Panc1 (cell line): ENCODE results near the gene TMEM184A. TPM values are rescaled to one million over a fixed set of nuclear protein-coding genes. Genes with fewer than 3 reads are reported as not detected.

Experiments used
- ATAC-seq: fragments of 200-7000 bp; cut with Tn5 transposase; 2 replicates; pipeline ENCODE4 v1.9.1; 2020; ENCODE audit warnings: mild to moderate bottlenecking, moderate library complexity
- BruUV-seq: library from RNA; stranded (reverse); fragments of 400-500 nt; replicated peaks from 2 replicates; lab custom pipeline; 2021; lab: Mats Ljungman, UMichigan
- CTCF ChIA-PET: fragments of 300-600 bp; sonication (Branson Sonifier 250); formaldehyde crosslinking; loops from one replicate; lab custom pipeline; 2022; ENCODE audit warnings: antibody characterized with exemption; lab: Charles Lee
- POLR2A ChIA-PET: fragments of 300-600 bp; sonication (Branson Sonifier 250); formaldehyde crosslinking; loops from one replicate; lab custom pipeline; 2022; ENCODE audit warnings: antibody characterized with exemption; lab: Charles Lee
- DNase-seq: peaks from one replicate; pipeline ENCODE4 v3.0.0-alpha.2; 2010; ENCODE audit warnings: low read depth, low spot score
- H3K27ac ChIP-seq: 2 replicates; pipeline ENCODE4 v1.5.1; 2011; ENCODE audit warnings: mild to moderate bottlenecking, low read length, inconsistent platforms
- H3K27me3 ChIP-seq: fragments of 200-500 bp; sonication (Bioruptor generic); 2 replicates; pipeline ENCODE4 v1.6.0; 2014; ENCODE audit warnings: low read length, inconsistent platforms; ENCODE audit not compliant: control insufficient read depth, insufficient read depth
- H3K36me3 ChIP-seq: fragments of 200-500 bp; sonication (Bioruptor generic); 2 replicates; pipeline ENCODE4 v1.5.1; 2014; ENCODE audit warnings: inconsistent platforms, mild to moderate bottlenecking, low read length, moderate library complexity; ENCODE audit not compliant: control insufficient read depth, insufficient read depth
- H3K4me1 ChIP-seq: 2 replicates; pipeline ENCODE4 v1.5.1; 2011; ENCODE audit warnings: inconsistent platforms, mild to moderate bottlenecking, low read length, moderate library complexity; ENCODE audit not compliant: control insufficient read depth, insufficient read depth
- H3K4me3 ChIP-seq, 2 experiments: 2 replicates each; pipeline ENCODE4 v1.5.1; 2011 to 2012; ENCODE audit warnings: low read depth in 2 of 2, low read length in 2 of 2, mild to moderate bottlenecking in 2 of 2, inconsistent platforms in 1 of 2, moderate library complexity in 1 of 2
- H3K9me3 ChIP-seq: fragments of 200-500 bp; sonication (Bioruptor generic); 2 replicates; pipeline ENCODE4 v1.5.1; 2014; ENCODE audit warnings: low read depth, mild to moderate bottlenecking, inconsistent platforms, low read length, moderate library complexity; ENCODE audit not compliant: control insufficient read depth, insufficient read depth
- POLR2AphosphoS5 ChIP-seq: IDR thresholded peaks from 2 replicates; pipeline ENCODE4 v1.6.1; 2012; ENCODE audit warnings: mild to moderate bottlenecking, low read depth, low read length, moderate library complexity
- SIN3A ChIP-seq: IDR thresholded peaks from 2 replicates; pipeline ENCODE4 v1.6.1; 2012; ENCODE audit warnings: low read depth, mild to moderate bottlenecking, low read length, moderate library complexity, borderline replicate concordance; ENCODE audit not compliant: insufficient read depth
- TCF7L2 ChIP-seq: IDR thresholded peaks from 2 replicates; pipeline ENCODE4 v1.6.1; 2011; ENCODE audit warnings: mild to moderate bottlenecking, low read depth, low read length, inconsistent platforms
- in situ Hi-C: cut with HindIII; loops from 2 replicates; pipeline ENCODE4 v1.10.0; 2016; ENCODE audit warnings: low sequenced_read_pairs, low pct_unique_long_range_greater_than_20kb
- intact Hi-C: fragments of 100-400 bp; cut with micrococcal nuclease; formaldehyde crosslinking; loops from one replicate; pipeline ENCODE4 v1.10.0; 2022; ENCODE audit not compliant: unreplicated experiment
- total RNA-seq: library from RNA; stranded (reverse); gene quantifications from one replicate; pipeline ENCODE4 v1.2.1, GENCODE V29; 2021; ENCODE audit not compliant: unreplicated experiment
- TF ChIP-seq, protein P1 (sequence below), 2 experiments: IDR thresholded peaks; 2 replicates each; pipeline ENCODE4 v1.6.1; 2011 to 2012; ENCODE audit warnings: low read depth in 2 of 2, control low read depth in 1 of 2, low read length in 1 of 2, mild to moderate bottlenecking in 1 of 2, moderate library complexity in 1 of 2; ENCODE audit not compliant: insufficient read depth in 1 of 2
- TF ChIP-seq, protein P2 (sequence below): fragments of 450-650 bp; IDR thresholded peaks from 2 replicates; pipeline ENCODE4 v1.5.1; 2017; ENCODE audit warnings: mild to moderate bottlenecking

The TMEM184A gene
- total RNA-seq, 1 experiment from 2014 or later = 9.2 TPM

DNA sequence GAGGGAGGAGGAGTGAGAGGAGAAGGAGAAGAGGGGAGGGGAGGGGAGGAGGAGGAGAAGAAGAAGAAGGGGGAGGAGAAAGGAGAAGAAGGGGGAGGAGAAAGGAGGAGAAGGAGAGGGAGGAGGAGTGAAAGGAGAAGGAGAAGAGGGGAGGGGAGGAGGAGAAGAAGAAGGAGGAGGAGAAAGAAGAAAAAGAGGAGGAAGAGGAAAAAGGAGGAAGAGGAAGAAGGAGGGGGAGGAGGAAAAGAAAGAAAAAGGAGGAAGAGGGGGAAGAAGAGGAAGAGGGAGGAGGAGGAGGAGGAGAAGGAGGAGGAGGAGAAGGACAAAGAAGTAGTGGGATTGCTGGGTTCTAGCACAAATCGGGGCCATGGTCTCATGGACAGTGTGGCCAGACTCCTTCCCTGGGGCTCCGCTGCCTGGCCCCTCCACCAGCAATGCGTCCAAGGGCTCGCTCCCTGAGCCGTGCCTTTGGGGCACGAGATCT is 29.7 kb downstream of the TMEM184A start:
- in situ Hi-C loops = no loop called here
- DNase-seq (no peak), ATAC-seq (no peak)
- TF ChIP-seq, protein P1, sequence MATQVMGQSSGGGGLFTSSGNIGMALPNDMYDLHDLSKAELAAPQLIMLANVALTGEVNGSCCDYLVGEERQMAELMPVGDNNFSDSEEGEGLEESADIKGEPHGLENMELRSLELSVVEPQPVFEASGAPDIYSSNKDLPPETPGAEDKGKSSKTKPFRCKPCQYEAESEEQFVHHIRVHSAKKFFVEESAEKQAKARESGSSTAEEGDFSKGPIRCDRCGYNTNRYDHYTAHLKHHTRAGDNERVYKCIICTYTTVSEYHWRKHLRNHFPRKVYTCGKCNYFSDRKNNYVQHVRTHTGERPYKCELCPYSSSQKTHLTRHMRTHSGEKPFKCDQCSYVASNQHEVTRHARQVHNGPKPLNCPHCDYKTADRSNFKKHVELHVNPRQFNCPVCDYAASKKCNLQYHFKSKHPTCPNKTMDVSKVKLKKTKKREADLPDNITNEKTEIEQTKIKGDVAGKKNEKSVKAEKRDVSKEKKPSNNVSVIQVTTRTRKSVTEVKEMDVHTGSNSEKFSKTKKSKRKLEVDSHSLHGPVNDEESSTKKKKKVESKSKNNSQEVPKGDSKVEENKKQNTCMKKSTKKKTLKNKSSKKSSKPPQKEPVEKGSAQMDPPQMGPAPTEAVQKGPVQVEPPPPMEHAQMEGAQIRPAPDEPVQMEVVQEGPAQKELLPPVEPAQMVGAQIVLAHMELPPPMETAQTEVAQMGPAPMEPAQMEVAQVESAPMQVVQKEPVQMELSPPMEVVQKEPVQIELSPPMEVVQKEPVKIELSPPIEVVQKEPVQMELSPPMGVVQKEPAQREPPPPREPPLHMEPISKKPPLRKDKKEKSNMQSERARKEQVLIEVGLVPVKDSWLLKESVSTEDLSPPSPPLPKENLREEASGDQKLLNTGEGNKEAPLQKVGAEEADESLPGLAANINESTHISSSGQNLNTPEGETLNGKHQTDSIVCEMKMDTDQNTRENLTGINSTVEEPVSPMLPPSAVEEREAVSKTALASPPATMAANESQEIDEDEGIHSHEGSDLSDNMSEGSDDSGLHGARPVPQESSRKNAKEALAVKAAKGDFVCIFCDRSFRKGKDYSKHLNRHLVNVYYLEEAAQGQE (IDR thresholded peaks at IDR 0.05; ENCODE audit: insufficient read depth in 1 of 2, low read depth in 2 of 2, low read length in 1 of 2) = no peak
- no peak for TF ChIP-seq POLR2AphosphoS5
- TF ChIP-seq, protein P2, sequence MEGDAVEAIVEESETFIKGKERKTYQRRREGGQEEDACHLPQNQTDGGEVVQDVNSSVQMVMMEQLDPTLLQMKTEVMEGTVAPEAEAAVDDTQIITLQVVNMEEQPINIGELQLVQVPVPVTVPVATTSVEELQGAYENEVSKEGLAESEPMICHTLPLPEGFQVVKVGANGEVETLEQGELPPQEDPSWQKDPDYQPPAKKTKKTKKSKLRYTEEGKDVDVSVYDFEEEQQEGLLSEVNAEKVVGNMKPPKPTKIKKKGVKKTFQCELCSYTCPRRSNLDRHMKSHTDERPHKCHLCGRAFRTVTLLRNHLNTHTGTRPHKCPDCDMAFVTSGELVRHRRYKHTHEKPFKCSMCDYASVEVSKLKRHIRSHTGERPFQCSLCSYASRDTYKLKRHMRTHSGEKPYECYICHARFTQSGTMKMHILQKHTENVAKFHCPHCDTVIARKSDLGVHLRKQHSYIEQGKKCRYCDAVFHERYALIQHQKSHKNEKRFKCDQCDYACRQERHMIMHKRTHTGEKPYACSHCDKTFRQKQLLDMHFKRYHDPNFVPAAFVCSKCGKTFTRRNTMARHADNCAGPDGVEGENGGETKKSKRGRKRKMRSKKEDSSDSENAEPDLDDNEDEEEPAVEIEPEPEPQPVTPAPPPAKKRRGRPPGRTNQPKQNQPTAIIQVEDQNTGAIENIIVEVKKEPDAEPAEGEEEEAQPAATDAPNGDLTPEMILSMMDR = no peak
- no peak for TF ChIP-seq SIN3A
- no peak for TF ChIP-seq TCF7L2
- POLR2A ChIA-PET = no interaction called here
- peak overlapping the region; percentile 11 to 38; a peak in 3 of 4 replicates for H3K4me3 ChIP-seq
- intact Hi-C loops = no loop called here
- H3K9me3 ChIP-seq = no peaks in the 10 kb centered on the region
- H3K4me1 ChIP-seq = peaks cover 14% of the 10 kb centered on the region
- H3K36me3 ChIP-seq = no peaks in the 10 kb centered on the region
- no TSS peak for BruUV-seq
- H3K27ac ChIP-seq = peak overlapping the region; percentile 80
- no peaks in the 10 kb centered on the region for H3K27me3 ChIP-seq
- CTCF ChIA-PET = interaction anchor here (0.6 kb wide), 1 partner anchor 19 kb away, joined by 4 read pairs; no protein-coding TSS in a partner anchor

DNA sequence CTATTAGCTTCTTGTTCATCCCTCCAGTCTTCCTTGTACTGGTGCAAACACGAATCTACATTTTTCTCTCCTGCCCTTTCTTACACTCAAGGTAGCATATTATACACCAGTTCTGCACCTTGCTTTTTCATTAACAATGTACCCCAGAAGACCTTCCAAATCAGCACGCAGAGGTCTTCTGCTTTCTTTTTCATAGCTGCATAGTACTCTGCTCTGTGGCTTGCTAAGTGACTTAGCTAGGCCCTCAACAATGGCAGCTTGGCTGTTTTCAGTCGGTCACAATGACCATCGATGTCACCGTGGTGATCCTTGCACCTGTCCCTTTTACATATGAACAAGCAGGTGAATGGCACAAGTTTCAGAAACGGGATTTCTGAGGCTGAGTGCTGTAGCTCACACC is 30.6 kb downstream of the TMEM184A start:
- Histone ChIP-seq H3K27ac (no peak overlapping the region; the same call in 1 of the 2 replicates), H3K27me3 (no peaks in the 10 kb centered on the region), H3K4me3 (no peak overlapping the region), H3K4me1 (peaks cover 21% of the 10 kb centered on the region), H3K36me3 (no peaks in the 10 kb centered on the region), H3K9me3 (no peaks in the 10 kb centered on the region)
- ATAC-seq = no peak
- in situ Hi-C loops (no loop called here), intact Hi-C loops (no loop called here)
- POLR2A ChIA-PET = no interaction called here
- DNase-seq = no peak
- CTCF ChIA-PET = no interaction called here
- TF ChIP-seq, protein P2 = no peak
- TF ChIP-seq POLR2AphosphoS5 (no peak), SIN3A (no peak), TCF7L2 (no peak)
- TF ChIP-seq, protein P1 (IDR thresholded peaks at IDR 0.05; ENCODE audit: insufficient read depth in 1 of 2, low read depth in 2 of 2, low read length in 1 of 2) = no peak
- BruUV-seq = no TSS peak
